UCSD-AML1 (cell line): Measurements from ENCODE around the gene NUP62.
A peak's percentile ranks its signal among the peaks of the same experiment; 100 is the strongest.

Experiments used
- DNase-seq: peaks from one replicate; lab custom pipeline; 2025; ENCODE audit not compliant: unreplicated experiment; lab: John Stamatoyannopoulos, UW

Gene NUP62

DNA sequence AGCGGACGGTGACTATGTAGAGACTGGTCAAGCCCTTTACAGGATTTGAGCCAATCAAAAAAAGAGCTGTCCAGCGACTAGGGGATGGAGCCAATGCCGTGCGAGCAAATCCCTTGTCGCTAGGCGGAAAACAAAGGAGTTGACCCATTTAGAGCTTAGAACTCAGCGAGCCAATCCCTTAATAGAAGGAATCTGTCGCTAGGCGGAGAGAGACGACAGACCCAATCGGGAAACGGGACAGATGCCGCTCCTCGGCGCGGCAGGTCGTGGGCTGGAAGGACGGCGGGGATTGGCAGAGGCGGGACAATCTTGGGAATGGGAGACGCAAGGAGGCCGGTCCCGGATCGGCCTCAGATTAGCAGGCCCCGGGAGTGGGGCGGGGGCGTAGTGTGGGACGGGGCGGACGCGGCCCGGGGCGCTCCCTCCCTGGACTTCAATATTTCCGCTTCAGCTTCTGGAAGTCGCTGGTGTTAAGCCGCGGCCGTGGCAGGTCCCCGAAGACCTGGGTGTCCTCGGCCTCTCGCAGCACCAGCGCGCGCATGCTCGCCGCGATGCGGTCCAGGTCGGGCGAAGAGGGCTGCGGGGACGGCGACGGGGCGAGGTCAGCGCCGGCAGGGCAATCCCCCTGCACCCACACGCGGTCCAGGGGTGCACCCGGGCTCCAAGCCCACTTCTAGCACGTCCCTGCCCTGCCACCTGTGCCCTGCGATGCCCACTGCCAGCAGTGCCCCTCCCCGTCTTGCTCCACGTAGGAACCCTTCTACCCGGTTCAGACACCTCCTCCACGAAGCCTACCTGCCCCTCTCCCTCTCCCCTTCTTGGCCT, 59.6 kb downstream of the NUP62 start:
- DNase-seq = peak; percentile 95

DNA sequence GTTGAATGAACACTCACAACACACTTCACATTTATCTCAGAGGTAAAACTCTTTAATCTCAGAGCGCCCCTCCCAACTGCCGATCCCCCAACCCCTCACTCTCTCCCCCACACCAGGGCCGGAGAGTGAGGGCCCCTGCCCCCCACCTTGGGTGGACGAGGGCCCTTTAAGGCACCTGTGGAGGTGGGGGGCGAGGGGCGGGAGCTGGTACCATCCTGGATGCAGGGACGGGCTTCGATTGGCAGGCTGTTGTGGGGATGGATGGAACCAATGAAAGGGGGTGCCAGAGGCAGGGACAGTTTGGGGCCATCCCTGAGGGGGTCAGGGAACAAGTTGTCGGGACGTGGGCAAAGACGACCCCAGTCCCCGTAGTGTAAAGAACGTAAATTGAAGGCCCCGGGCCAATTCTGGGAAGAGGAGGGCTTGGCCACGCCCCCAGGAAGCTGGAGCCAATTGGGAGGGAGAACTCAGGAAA, 60.3 kb downstream of the NUP62 start:
- DNase-seq = no peak

DNA sequence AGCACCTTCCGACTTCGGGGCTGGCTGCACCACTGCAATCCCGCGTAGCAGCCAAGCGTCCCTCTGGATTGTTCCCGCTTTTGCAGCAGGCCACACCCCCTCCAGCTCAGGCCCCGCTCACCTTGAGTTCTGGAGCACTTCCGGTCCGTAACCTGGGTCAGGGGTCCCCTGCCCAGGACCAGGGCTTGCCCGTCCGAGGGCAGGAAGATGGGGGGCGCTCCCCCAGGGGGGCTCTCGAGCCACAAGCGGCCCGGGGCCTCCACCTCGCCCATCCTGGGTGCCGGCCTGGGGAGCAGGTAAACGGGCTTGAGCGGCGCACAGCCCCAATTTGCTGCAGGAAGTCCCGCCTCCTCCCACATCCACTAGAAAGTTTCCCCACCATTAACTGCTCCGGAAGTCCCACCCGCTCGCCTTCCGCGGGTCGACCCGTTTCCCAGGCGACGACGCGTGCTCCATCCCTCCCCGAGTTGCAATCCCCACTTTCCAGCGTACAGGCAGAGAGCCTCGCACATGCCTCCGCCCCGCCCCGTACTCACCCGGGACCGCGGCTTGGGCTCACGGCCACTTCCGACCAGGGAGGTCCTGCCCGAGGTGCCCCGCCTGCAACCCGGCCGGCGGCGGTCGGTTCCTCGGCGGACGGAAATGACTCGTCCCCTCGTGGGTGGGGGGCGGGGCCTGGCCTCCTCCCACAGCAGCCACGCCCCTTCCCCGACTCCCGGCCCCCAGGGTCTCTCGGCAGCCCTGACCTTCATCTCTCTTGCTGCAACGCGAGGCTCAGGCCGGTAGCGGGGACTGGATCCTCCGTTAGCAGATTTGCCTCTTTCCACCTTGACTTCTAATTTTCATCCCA, 62.1 kb downstream of the NUP62 start, which contains the start of gene PNKP:
Gene PNKP, minus strand, starts transcription at position 644 of the 850 bp plus-strand sequence. Its CDS starts 372 bp downstream, at position 272.
- DNase-seq = peak; percentile 93

DNA sequence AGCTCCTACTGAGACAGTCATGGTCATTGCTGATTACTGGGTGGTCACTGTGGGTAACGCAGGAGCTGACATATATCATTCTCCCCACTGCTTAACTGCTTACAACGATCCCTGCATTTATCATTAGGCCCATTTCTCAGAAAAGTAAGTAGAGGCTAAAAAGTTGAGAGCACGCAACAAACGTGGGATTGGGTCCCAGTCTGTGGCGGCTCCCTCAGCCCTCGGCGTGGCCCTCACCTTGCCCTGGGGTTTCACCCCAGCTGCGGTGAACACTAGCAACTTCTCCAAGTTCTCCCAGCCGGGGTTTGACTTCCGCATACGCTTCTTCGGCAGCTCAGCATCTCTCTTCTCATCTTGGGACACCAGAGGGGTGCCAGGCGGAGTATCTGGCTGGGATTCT, 64.4 kb downstream of the NUP62 start:
- no peak for DNase-seq

DNA sequence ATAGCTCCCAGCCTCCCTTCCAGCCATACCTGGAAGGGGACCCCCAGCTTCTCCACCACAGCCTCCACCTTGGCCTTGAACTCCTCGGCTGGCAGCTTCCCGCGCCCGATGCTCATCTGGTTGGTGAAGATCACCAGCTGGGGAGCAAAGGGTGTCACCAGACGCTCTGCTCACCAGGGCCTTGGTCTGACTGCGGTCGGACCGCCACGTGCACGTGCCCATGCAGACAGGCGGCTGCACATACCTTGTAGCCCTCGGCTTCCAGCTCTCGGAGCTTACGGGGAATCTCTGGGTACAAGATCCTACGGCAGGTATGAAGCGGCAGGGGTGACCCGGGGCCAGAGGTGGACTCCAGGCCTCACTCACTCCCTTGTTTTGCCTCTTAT, 65.4 kb downstream of the NUP62 start:
- no peak for DNase-seq

DNA sequence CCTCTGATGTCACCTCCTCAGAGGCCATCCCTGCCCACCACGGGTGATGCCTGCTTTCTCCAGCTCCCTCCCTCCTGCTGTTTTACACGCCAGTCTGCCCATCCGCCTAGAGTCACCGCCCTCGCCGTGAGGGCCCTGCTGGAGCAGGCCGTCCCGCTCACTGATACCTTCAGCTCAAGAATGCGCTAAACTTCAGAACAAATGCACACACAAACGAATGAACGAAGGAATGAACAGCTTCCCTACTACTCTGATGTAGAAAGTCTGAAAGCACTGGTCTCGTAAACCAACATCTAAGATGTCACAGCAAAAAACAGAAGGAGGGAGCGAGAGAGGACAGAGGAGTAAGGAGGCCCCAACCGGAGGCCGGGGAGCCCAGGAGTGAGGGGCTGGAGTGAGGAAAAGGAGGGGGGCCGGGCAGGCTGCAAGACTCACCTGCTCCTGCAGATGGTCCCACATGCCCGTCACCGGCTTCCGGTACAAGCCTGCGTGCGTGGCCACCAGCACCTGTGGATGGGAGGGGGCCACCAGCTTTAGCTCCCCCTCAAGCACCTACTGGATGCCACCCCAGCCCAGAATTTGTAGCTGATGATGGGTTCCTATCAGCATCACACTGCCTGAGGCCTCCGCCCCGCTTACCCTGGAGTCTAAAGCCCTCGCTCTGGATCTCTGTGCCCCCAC, 65.9 kb downstream of the NUP62 start:
- DNase-seq = no peak

DNA sequence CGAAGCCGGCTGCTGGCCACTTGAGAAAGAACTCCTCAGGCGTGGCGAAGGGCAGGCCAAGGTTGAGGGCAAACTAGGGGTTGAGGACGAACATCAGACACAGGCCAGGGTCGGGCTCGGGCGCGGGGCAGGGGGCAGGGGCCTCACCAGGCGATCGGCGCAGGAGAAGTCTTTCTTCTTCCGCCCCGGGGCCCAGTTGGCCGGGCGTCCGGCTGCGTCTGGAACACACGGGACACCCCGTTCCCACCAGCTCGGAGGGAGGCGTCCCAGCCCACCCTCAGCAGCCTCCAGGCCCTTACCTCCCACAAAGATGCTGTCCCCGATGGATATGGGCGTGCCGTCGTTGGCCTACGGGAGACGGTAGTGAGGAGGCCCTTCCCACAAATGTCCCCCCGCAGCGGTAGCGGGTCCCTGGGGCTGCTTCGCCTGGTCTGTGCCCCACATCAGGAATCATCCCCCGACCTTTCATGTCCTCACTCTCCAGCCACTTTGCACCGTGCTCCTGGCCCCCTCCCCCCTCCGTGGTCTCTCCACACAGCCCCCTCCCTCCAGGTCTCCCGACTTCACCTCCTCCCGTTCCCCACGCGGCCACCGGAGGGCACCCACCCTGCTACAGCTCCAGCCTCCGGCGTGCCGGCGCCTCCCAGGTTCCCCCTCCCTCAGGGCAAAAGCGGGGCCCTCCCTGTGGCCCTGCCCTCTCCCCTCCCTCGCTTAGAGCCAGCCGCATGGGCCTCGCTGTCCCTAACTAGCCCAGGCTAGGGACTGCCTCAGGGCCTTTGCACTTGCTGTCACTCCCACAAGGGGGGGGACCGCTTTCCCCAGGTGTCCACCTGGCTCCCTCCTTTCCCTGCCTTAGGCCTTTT, 66.7 kb downstream of the NUP62 start:
- no peak for DNase-seq

DNA sequence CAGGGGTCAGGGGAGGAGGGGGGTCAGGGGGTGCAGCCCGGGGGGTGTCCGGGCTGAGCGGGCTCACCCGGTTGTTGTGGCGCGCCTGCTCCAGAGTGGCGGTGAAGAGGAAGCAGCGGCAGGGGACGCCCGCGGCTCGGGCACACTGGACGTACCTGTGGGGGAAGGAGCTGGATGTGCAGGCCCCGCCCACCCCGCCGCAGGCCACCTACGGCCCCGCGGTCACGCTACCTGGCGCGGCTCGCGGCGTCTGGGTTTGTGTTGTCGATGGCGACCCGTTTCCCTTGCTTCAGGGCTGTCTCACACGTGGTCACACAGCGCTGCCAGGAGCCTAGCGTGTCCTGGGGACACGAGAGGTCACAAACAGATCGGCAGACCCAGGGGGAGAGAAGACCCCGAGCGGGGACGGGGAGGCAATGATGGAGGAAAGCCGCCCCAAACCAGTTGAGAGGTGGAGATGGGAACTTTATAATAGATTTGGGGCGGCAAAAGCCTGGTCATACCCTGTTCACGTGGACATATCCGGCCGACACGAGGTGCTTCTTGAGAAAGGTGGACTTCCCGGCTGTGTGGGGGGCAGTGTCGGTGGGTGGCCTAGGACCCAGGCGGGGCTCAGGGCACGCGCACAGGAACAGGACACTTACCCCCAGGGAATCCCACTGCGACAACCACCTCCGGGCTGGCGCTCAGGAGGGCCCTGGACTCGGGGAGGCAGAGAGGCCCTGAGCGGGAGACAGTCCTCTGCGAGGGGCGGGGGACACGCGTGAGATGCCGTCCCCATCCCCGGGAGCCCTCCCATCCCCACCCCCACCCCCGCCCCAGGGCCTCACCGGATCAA, 67.5 kb downstream of the NUP62 start:
- DNase-seq = no peak

DNA sequence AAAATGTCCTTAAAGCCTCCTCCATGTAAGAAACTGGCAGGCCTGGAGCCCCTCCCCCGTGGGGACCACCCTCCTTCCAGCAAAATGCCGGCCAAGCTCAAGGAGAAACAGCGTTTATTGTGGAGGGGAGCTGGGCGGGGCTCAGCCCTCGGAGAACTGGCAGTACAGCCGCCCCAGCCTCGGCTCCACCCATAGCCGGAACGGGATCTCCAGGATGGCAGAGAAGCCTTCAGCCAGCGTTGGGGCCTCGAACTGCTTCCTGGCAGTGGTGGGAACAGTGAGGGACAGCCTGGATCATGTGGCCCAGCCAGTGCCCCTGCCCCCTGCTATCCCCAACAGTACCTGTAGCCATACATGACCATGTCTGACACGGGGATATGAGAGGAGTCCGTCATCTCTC, 68.2 kb downstream of the NUP62 start:
- DNase-seq = no peak

DNA sequence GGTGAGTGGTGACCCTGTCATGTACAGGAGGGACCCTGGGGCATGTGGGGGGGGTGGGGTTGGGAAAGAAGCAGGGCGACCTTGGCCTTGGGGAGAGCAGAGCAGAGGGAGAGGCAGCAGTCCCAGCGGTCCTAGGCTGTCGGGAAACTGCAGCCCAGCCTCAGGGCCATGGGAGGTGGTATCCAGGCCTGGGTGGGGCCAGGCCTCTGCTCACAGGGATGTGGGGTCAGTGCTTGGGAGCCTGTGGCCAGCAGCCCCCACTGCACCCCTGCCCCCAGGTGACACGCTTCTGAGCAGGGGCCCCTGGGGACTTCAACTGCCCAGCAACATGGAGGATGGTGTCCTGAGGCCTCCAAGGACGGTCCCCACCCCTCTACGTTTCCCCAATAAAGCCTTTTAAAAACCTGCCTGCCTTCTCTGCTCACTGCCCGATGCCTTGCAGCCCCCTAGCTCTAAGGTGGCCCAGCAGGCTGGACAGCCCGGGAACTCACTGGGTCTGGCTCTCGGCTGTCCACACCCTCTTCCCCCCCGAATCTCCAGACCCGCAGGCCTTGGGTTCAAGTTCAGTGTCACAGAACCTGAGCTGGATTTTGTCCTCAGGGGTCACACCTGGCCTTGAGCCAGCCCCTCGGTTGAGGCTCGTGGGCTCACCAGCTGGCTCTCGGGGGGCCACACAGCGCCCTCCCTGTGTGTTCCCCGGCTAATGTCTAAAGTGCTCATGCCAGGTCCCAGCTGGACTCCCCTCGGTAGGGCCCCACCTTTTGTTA, 68.8 kb downstream of the NUP62 start:
- no peak for DNase-seq

DNA sequence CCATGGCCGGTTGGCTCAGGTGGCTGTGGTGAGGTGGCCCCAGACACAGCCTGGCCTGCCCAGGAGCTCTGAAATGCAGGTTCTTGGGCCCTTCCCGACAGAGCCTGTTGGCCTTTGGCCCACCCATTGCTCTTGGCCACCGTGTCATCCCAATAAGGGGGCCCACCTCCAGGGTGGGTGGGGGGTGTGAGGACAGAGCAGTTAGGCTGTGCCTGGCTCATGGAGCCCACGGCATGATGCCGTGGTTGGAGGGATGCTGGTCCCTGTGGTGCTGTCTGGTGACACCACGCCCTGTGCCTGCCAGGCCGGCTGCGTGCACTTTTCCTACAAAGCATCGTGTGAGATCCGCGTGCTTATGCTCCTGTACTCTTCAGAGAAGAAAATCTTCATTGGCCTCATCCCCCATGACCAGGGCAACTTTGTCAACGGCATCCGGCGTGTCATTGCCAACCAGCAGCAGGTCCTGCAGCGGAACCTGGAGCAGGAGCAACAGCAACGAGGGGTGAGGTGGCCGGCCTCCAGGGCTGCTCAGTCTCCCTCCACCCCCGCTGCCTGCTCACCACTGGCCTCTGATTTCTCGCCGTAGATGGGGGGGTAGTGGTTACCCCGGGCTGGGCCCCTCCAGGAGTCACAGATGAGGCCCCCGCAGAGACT, 69.5 kb downstream of the NUP62 start:
- no peak for DNase-seq

DNA sequence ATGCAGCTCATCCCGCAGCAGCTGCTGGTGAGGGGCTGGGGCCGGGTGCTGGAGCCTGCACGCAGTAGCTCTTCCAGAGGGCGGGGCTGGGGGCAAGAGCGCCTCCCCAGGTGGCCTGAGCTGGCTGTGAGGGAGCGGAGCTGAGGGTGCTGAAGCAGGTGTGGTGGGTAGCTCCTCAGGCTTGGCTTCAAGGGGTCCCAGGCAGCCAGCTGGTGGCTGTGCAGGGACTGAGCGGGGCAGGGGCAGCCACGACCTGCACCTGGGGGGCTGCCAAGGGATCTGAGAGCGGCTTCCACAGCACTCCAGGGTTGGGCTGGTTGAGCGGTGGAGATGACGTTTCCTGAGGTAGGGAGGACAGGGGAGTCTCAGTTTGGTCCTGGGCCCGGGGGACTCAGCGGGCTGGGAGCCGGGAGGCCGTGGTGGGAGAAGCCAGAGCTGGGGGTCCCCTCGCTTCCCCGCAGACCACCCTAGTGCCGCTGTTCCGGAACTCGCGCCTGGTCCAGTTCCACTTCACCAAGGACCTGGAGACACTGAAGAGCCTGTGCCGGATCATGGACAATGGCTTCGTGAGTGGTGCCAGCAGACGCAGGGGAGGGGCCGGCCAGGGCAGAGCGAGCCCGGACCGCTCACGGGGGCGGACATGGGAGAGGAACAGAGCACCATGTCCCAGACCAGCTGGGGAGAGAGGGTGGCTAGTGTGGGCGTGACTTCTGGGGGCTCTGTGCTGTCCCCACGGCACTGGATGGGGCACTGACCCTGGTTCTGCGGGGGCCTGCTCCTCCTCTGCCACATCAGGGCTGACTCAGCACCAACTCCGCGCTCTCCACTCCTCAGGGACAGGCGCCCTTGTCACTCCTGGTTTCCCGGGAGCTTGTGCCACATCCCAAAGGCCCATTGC, 71.0 kb downstream of the NUP62 start:
- DNase-seq = no peak

DNA sequence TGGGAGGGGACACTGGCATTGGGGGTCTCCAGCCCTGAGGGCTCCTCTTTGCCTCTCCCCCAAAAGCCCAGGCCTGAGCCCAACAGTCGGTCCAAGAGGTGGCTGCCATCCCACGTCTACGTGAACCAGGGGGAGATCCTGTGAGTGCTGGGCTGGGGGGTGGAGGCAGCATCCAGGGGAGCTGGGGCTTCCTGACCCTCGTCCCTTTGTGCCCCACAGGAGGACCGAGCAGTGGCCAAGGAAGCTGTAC, 71.5 kb downstream of the NUP62 start:
- DNase-seq = no peak

DNA sequence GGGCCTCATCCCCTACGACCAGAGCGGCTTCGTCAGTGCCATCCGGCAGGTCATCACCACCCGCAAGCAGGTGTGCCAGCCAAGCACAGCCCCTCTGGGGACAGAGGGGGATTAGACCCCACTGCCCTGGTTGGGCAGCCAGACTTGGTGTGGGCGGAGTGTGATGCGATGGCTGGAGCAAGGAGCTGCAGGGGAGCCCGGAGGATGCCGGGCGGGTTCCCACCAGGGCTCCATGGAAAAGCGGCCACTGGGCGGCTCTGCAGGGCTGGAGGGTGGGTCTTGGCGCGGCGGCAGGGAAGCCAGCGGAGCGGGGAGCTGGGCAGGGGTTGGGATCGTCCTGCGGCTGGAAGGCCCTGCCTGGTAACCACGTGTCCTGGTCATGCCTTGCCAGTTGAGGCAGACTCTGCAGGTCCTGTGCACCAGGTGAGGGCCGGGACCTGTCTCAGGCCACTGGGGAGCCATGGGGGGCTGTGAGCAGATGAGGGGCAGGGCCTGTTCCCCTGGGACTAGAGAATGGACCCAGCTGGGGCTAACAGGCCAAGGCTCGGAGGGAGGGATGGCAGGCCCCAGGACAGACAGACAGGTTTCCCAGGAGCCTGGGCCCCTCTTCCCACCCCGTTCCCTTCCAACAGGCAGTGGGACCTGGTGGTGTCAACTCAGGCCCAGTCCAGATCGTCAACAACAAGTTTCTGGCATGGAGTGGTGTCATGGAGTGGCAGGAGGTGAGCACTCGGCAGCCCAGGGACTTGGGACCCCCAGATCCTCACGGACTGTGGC, 72.1 kb downstream of the NUP62 start:
- no peak for DNase-seq
